Brain microvascular endothelial cell (primary cell): Measurements from ENCODE around the gene PPARA.
"Not testable (repeated sequence)": the region's sequence is repeated elsewhere in the genome, so short reads cannot be mapped to it uniquely, and the experiment has no call there.

ENCODE experiments used
- DNase-seq: peaks from one replicate; pipeline ENCODE4 v3.0.0-alpha.2; 2020
- H3K27ac ChIP-seq: fragments of 250-450 bp; sonication (Bioruptor Pico); 2 replicates; pipeline ENCODE4 v1.5.1; 2020; ENCODE audit warnings: mild to moderate bottlenecking, moderate library complexity
- H3K27me3 ChIP-seq: fragments of 250-450 bp; sonication (Bioruptor Pico); replicated peaks from 2 replicates; pipeline ENCODE4 v1.5.1; 2020; ENCODE audit warnings: mild to moderate bottlenecking
- H3K36me3 ChIP-seq: fragments of 250-450 bp; sonication (Bioruptor Pico); replicated peaks from 2 replicates; pipeline ENCODE4 v1.5.1; 2020; ENCODE audit warnings: mild to moderate bottlenecking
- H3K4me3 ChIP-seq: 2 replicates; pipeline ENCODE4 v1.5.1; 2011; ENCODE audit warnings: low read depth, mild to moderate bottlenecking, control low read depth, low read length, moderate library complexity
- CTCF ChIP-seq: IDR thresholded peaks from 2 replicates; pipeline ENCODE4 v1.5.1; 2011; ENCODE audit warnings: low read depth, mild to moderate bottlenecking, moderate library complexity, low read length, control low read depth, inconsistent platforms; ENCODE audit errors: missing control alignments
- in situ Hi-C: cut with HindIII; loops from 2 replicates; pipeline ENCODE4 v1.10.0; 2017; ENCODE audit warnings: low sequenced_read_pairs, low pct_ligation_motif_present

PPARA gene

GRCh38 chr22:46193898-46194310, 43.6 kb downstream of the PPARA start:
- TF ChIP-seq CTCF: no peak
- no peak for DNase-seq
- Histone ChIP-seq H3K27ac (no peak overlapping the region), H3K36me3 (no peaks in the 10 kb centered on the region), H3K27me3 (no peaks in the 10 kb centered on the region), H3K4me3 (no peak overlapping the region)
- in situ Hi-C loops: no loop called here

GRCh38 chr22:46195487-46196165, 45.3 kb downstream of the PPARA start:
- in situ Hi-C loops: no loop called here
- H3K27ac ChIP-seq: no peak overlapping the region
- H3K27me3 ChIP-seq: no peaks in the 10 kb centered on the region
- no peak for DNase-seq
- no peaks in the 10 kb centered on the region for H3K36me3 ChIP-seq
- no peak for TF ChIP-seq CTCF
- H3K4me3 ChIP-seq: no peak overlapping the region

GRCh38 chr22:46196278-46196677, 46.0 kb downstream of the PPARA start:
- no peak for DNase-seq
- no peak for TF ChIP-seq CTCF
- Histone ChIP-seq H3K27ac (no peak overlapping the region), H3K27me3 (no peaks in the 10 kb centered on the region), H3K36me3 (no peaks in the 10 kb centered on the region), H3K4me3 (no peak overlapping the region)
- in situ Hi-C loops: no loop called here

DNA sequence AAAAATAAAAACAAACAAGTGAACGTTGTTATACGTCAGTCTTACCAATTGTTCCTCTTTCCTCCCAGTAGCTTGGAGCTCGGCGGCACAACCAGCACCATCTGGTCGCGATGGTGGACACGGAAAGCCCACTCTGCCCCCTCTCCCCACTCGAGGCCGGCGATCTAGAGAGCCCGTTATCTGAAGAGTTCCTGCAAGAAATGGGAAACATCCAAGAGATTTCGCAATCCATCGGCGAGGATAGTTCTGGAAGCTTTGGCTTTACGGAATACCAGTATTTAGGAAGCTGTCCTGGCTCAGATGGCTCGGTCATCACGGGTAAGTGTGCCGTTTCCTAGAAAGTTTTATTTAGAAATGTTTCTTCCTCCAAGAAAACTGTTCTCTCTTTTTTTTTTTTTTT, 47.9 kb downstream of the PPARA start:
- Histone ChIP-seq H3K4me3 (no peak overlapping the region), H3K27me3 (no peaks in the 10 kb centered on the region), H3K27ac (no peak overlapping the region), H3K36me3 (no peaks in the 10 kb centered on the region)
- in situ Hi-C loops: no loop called here
- DNase-seq: no peak
- TF ChIP-seq CTCF: no peak

- H3K36me3 ChIP-seq, H3K27ac ChIP-seq, H3K4me3 ChIP-seq, DNase-seq, in situ Hi-C loops, H3K27me3 ChIP-seq: not testable (repeated sequence)
Measured at GRCh38 chr22:46198806-46199205, 48.5 kb downstream of the PPARA start.

GRCh38 chr22:46201059-46201757, 50.9 kb downstream of the PPARA start:
- Histone ChIP-seq H3K27me3 (no peaks in the 10 kb centered on the region), H3K36me3 (no peaks in the 10 kb centered on the region), H3K27ac (no peak overlapping the region), H3K4me3 (no peak overlapping the region)
- no peak for DNase-seq
- in situ Hi-C loops: no loop called here
- no peak for TF ChIP-seq CTCF
